ENCODE data around the gene FAM124B.
"Not testable (repeated sequence)": the region's sequence is repeated elsewhere in the genome, so short reads cannot be mapped to it uniquely, and the experiment has no call there.

Gene FAM124B

GRCh38 chr2:224412141-224413015, 10.5 kb upstream of the FAM124B start:
- DNase-seq = no peak

GRCh38 chr2:224410946-224411561, 9.1 kb upstream of the FAM124B start:
- DNase-seq = no peak

- DNase-seq = no peak
These were observed 6.8 kb upstream of the FAM124B start for GRCh38 chr2:224408676-224409075.

- DNase-seq = no peak
These were observed 5.4 kb upstream of the FAM124B start for GRCh38 chr2:224407241-224407701.

GRCh38 chr2:224405841-224406370, 4.0 kb upstream of the FAM124B start:
- DNase-seq = no peak

- no peak for DNase-seq
These were observed 3.5 kb upstream of the FAM124B start for GRCh38 chr2:224405412-224405811.

GRCh38 chr2:224404796-224405195, 2.9 kb upstream of the FAM124B start:
- no peak for DNase-seq

GRCh38 chr2:224403657-224404056, 1.8 kb upstream of the FAM124B start:
- DNase-seq = no peak

- no peak for DNase-seq
These were observed 848 bp downstream of the FAM124B start for GRCh38 chr2:224400886-224401632.

- no peak for DNase-seq
These were observed 1.6 kb downstream of the FAM124B start for GRCh38 chr2:224400174-224400810.

- DNase-seq = no peak
These were observed 3.6 kb downstream of the FAM124B start for GRCh38 chr2:224398289-224398688.

- DNase-seq = not testable (repeated sequence)
These were observed 4.8 kb downstream of the FAM124B start for GRCh38 chr2:224397100-224397499.

GRCh38 chr2:224395620-224396390, 6.1 kb downstream of the FAM124B start:
- no peak for DNase-seq

- DNase-seq = no peak
These were observed 8.6 kb downstream of the FAM124B start for GRCh38 chr2:224393157-224393872.

- no peak for DNase-seq
These were observed 9.4 kb downstream of the FAM124B start for GRCh38 chr2:224392545-224392944.

GRCh38 chr2:224389317-224389716, 12.6 kb downstream of the FAM124B start:
- no peak for DNase-seq

GRCh38 chr2:224386876-224387275, 15.0 kb downstream of the FAM124B start:
- no peak for DNase-seq

GRCh38 chr2:224382973-224383555, 18.8 kb downstream of the FAM124B start:
- DNase-seq = no peak

GRCh38 chr2:224382280-224382647, 19.6 kb downstream of the FAM124B start:
- not testable (repeated sequence) for DNase-seq

- no peak for DNase-seq
These were observed 20.2 kb downstream of the FAM124B start for GRCh38 chr2:224381521-224382279.

Data from DMS79 treated with DMSO at 0.1 percent for 48 hours (cell line).